Measurements from ENCODE around the gene CNTROB. TPM values are rescaled to one million over a fixed set of nuclear protein-coding genes. Genes with fewer than 3 reads are reported as not detected.
A peak's percentile ranks its signal among the peaks of the same experiment; 100 is the strongest.

CNTROB gene
- total RNA-seq, 2 experiments from 2014 or later = 66.7 to 76.5 TPM

GRCh38 chr17:7912927-7913524 is 19.0 kb upstream of the CNTROB start:
- Mint-ChIP-seq H3K4me1 (ENCODE audit: low read depth) (peaks cover 35% of the 10 kb centered on the region), H3K27ac (peak overlapping the region; percentile 71), H3K9me3 (ENCODE audit: insufficient read depth) (no peaks in the 10 kb centered on the region), H3K27me3 (ENCODE audit: low read depth) (no peaks in the 10 kb centered on the region), H3K4me3 (no peak overlapping the region), H3K36me3 (ENCODE audit: low read depth) (peaks cover 40% of the 10 kb centered on the region)
- DNase-seq = peak; percentile 71
- ChIA-PET CTCF (interaction anchor here (0.6 to 11.0 kb wide), 23 partner anchors 9 to 147 kb away, joined by 3 to 237 read pairs (median 5); partner anchors contain the start of genes CNTROB and TRAPPC1), POLR2A (interaction anchor here (0.6 to 1.5 kb wide), 3 partner anchors 77 to 225 kb away, joined by 3 to 9 read pairs (median 5); partner anchors contain the start of gene TP53)
- ATAC-seq = peak; percentile 24

GRCh38 chr17:7915179-7915610 is 16.8 kb upstream of the CNTROB start:
- peaks cover 35% of the 10 kb centered on the region for H3K4me1 Mint-ChIP-seq (ENCODE audit: low read depth)

GRCh38 chr17:7915611-7916384 is 16.2 kb upstream of the CNTROB start, which contains the start of gene RNF227:
Gene RNF227 (minus strand): TSS chr17:7916289. CDS start chr17:7916195, 94 bp downstream.
- DNase-seq = peak; percentile 89
- peaks cover 17% of the 10 kb centered on the region for H3K36me3 Mint-ChIP-seq (ENCODE audit: low read depth)
- CTCF ChIA-PET = interaction anchor here (0.7 to 11.0 kb wide), 17 partner anchors 11 to 228 kb away, joined by 3 to 237 read pairs (median 6); partner anchors contain the start of genes CNTROB, KCNAB3, NAA38 and TP53
- H3K27me3 Mint-ChIP-seq (ENCODE audit: low read depth) = no peaks in the 10 kb centered on the region
- POLR2A ChIA-PET = interaction anchor here (0.7 to 6.0 kb wide), 9 partner anchors 11 to 74 kb away, joined by 3 to 44 read pairs (median 4); partner anchors contain the start of genes CNTROB and TRAPPC1
- peak within 1 kb of the TSS; percentile 95 for H3K27ac Mint-ChIP-seq
- peak; percentile 85 for ATAC-seq
- H3K4me1 Mint-ChIP-seq (ENCODE audit: low read depth) = peaks cover 35% of the 10 kb centered on the region
- no peaks in the 10 kb centered on the region for H3K9me3 Mint-ChIP-seq (ENCODE audit: insufficient read depth)
- peak within 1 kb of the TSS; percentile 85 for H3K4me3 Mint-ChIP-seq

More at GRCh38 chr17:7915179-7915610, 16.8 kb upstream of the CNTROB start:
- DNase-seq = no peak
- POLR2A ChIA-PET = interaction anchor here (1.3 to 6.0 kb wide), 5 partner anchors 12 to 70 kb away, joined by 3 to 44 read pairs (median 4); partner anchors contain the start of genes CNTROB and TRAPPC1
- peaks cover 22% of the 10 kb centered on the region for H3K36me3 Mint-ChIP-seq (ENCODE audit: low read depth)
- peak overlapping the region; percentile 95 for H3K27ac Mint-ChIP-seq
- no peaks in the 10 kb centered on the region for H3K9me3 Mint-ChIP-seq (ENCODE audit: insufficient read depth)
- CTCF ChIA-PET = interaction anchor here (0.7 to 11.0 kb wide), 13 partner anchors 11 to 164 kb away, joined by 3 to 237 read pairs (median 6); partner anchors contain the start of genes CNTROB, KCNAB3, NAA38 and TRAPPC1
- peak overlapping the region; percentile 85 for H3K4me3 Mint-ChIP-seq
- peak; percentile 57 for ATAC-seq
- H3K27me3 Mint-ChIP-seq (ENCODE audit: low read depth) = no peaks in the 10 kb centered on the region

DNA sequence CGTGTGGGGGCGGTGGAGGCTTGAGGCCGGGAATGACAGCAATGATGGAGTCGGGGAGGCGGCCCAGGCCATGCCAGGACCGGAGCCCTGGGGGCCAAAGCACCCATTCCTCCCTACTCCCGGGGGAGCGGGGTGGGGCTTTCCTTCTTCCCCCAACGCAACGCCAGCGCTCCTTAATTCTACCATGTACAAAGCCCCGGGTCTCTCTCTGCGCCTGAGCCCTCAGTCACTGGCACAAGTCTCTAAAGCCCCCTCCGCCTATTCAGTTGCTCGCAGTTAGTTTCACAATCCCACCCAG is 15.7 kb upstream of the CNTROB start:
- no peak for ATAC-seq
- POLR2A ChIA-PET = interaction anchor here (0.7 to 6.0 kb wide), 8 partner anchors 10 to 73 kb away, joined by 3 to 44 read pairs (median 4); partner anchors contain the start of genes CNTROB and TRAPPC1
- peaks cover 35% of the 10 kb centered on the region for H3K4me1 Mint-ChIP-seq (ENCODE audit: low read depth)

DNA sequence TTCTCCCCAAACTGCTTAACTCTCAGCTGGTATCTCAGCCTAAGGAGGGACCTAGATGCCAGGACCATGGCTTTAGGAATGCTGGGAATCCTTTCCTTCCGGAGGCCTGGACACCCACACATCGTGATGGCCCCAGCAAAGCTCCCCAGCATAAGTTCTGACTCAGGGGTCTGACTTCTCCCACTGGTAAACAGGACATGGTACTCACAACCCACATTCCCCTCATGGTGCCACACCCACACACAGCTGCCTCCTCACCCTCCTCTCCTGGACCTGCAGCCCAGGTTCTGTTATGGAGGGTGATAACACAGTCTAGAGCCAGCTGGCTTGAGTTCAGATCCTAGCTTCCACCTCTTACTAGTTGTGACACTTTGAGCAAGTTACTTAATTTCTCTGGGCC is 15.2 kb upstream of the CNTROB start:
- Mint-ChIP-seq H3K4me3 (peak overlapping the region; percentile 85), H3K4me1 (ENCODE audit: low read depth) (peaks cover 36% of the 10 kb centered on the region), H3K27ac (peak overlapping the region; percentile 83), H3K27me3 (ENCODE audit: low read depth) (no peaks in the 10 kb centered on the region), H3K9me3 (ENCODE audit: insufficient read depth) (no peaks in the 10 kb centered on the region), H3K36me3 (ENCODE audit: low read depth) (peaks cover 9% of the 10 kb centered on the region)
- ATAC-seq (no peak), DNase-seq (no peak)
- POLR2A ChIA-PET = interaction anchor here (1.4 to 6.0 kb wide), 2 partner anchors 10 to 15 kb away, joined by 4 to 44 read pairs; partner anchors contain the start of genes CNTROB and TRAPPC1
- CTCF ChIA-PET = interaction anchor here (0.7 to 11.0 kb wide), 11 partner anchors 10 to 229 kb away, joined by 3 to 237 read pairs (median 7); partner anchors contain the start of genes CNTROB, KCNAB3, TP53 and TRAPPC1

More for the DNA sequence above, 15.7 kb upstream of the CNTROB start:
- Mint-ChIP-seq H3K4me3 (peak overlapping the region; percentile 85), H3K27ac (peak overlapping the region; percentile 83), H3K9me3 (ENCODE audit: insufficient read depth) (no peaks in the 10 kb centered on the region), H3K27me3 (ENCODE audit: low read depth) (no peaks in the 10 kb centered on the region), H3K36me3 (ENCODE audit: low read depth) (peaks cover 12% of the 10 kb centered on the region)
- CTCF ChIA-PET = interaction anchor here (0.7 to 11.0 kb wide), 16 partner anchors 10 to 228 kb away, joined by 3 to 237 read pairs (median 6); partner anchors contain the start of genes CNTROB, KCNAB3, NAA38 and TP53
- no peak for DNase-seq

DNA sequence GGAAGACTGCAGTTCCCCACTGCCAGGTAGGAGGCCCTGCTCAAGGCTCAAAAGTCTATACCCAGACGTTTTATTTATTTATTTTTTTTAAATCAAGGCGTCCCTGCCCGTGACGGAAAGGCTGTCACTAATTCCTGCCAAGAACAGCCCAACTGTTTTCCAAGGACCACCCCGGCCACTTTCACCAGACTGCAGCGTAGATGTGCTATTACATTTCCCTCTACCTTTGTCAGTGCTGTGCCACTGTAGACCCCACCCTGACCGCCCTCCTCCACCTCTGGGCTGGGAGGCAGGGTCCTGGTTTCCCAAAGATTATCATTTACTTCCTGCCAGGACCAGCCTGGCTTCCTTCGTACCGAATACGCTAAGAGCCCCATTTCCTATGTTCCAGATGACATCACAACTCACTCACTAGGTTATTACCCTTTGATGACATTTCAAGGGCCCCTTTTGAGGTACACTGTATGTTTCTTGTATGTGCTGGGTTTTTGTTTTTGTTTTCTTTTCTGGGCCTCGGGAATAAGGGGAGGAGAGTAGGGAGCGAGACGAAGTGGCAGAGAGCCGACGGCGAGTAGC is 9.6 kb upstream of the CNTROB start:
- peak; percentile 45 for ATAC-seq

GRCh38 chr17:7922845-7923628 is 9.0 kb upstream of the CNTROB start:
- Mint-ChIP-seq H3K27me3 (ENCODE audit: low read depth) (no peaks in the 10 kb centered on the region), H3K9me3 (ENCODE audit: insufficient read depth) (no peaks in the 10 kb centered on the region), H3K4me1 (ENCODE audit: low read depth) (peaks cover 25% of the 10 kb centered on the region), H3K4me3 (peak overlapping the region; percentile 54), H3K27ac (peak overlapping the region; percentile 74), H3K36me3 (ENCODE audit: low read depth) (peaks cover 4% of the 10 kb centered on the region)
- ChIA-PET POLR2A (interaction anchor here (1.2 to 3.1 kb wide), 2 partner anchors 9 to 17 kb away, joined by 4 to 23 read pairs; partner anchors contain the start of genes CNTROB and TRAPPC1), CTCF (interaction anchor here (1.2 to 2.5 kb wide), 6 partner anchors 10 to 67 kb away, joined by 4 to 16 read pairs (median 6); partner anchors contain the start of gene NAA38)
- DNase-seq (peak; percentile 88), ATAC-seq (peak; percentile 97)

More for the DNA sequence above, 9.6 kb upstream of the CNTROB start:
- no peaks in the 10 kb centered on the region for H3K9me3 Mint-ChIP-seq (ENCODE audit: insufficient read depth)
- peaks cover 2% of the 10 kb centered on the region for H3K36me3 Mint-ChIP-seq (ENCODE audit: low read depth)
- CTCF ChIA-PET = interaction anchor here (0.9 to 2.5 kb wide), 7 partner anchors 10 to 97 kb away, joined by 3 to 16 read pairs (median 5); partner anchors contain the start of gene NAA38
- peak overlapping the region; percentile 74 for H3K27ac Mint-ChIP-seq
- DNase-seq = no peak
- no peaks in the 10 kb centered on the region for H3K27me3 Mint-ChIP-seq (ENCODE audit: low read depth)
- H3K4me3 Mint-ChIP-seq = peak overlapping the region; percentile 54
- POLR2A ChIA-PET = interaction anchor here (1.2 to 3.1 kb wide), 2 partner anchors 10 to 18 kb away, joined by 4 to 23 read pairs; partner anchors contain the start of genes CNTROB and TRAPPC1
- peaks cover 25% of the 10 kb centered on the region for H3K4me1 Mint-ChIP-seq (ENCODE audit: low read depth)

GRCh38 chr17:7927596-7927995 is 4.4 kb upstream of the CNTROB start:
- Mint-ChIP-seq H3K4me3 (no peak overlapping the region), H3K36me3 (ENCODE audit: low read depth) (peaks cover 12% of the 10 kb centered on the region), H3K27me3 (ENCODE audit: low read depth) (no peaks in the 10 kb centered on the region), H3K4me1 (ENCODE audit: low read depth) (peaks cover 38% of the 10 kb centered on the region), H3K27ac (no peak overlapping the region), H3K9me3 (ENCODE audit: insufficient read depth) (no peaks in the 10 kb centered on the region)
- no peak for ATAC-seq
- DNase-seq = no peak
- ChIA-PET POLR2A (interaction anchor here (1.4 kb wide), 1 partner anchor 12 kb away, joined by 4 read pairs; the partner anchor contains the start of gene RNF227), CTCF (interaction anchor here (2.2 to 2.6 kb wide), 2 partner anchors 11 to 62 kb away, joined by 10 to 16 read pairs; partner anchors contain the start of gene RNF227)

DNA sequence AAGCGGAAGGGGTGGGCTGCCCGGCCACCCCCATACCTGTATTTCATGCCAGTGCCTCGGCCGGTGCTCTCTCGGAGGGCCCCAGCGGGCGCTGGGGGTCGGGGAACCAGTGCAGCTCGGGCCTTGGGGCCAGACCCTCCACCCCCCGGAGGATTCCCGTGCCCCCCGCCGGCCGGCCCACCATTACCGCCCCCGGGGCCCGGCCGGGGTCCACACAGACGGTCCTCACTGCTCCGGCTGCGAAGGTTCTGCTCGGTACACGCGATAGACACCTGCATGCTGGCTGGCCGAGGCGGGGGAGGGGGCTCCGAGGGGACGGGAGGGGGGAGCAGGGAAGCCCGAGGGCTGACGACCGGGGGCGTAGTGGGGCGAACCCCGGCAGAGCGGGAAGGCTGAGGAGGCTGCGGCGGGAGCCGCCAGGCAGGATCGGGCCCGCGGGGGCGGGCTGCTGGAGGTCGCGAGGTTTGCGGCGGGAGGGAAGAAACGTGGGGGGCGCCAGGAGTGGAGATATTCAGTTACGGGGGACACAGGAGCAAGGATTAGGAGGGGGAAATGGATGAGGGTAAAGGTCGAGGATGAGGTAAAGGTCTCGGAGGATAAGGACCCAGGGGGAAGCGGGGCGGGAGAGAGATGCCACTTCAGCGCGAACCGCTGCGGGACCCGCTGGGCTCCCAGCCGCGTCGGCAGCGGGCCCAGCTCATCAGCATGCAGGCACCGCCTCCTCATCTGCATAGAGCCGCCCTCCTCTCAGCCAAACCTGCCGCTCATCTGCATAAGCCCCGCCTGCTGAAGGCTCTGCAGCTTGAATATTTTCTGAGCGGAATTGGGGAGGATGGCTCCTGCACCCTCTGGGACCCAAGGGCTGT is 2.6 kb upstream of the CNTROB start, which contains the start of gene KCNAB3:
KCNAB3 (minus strand) TSS at position 699 of the 866 bp plus-strand sequence; CDS start at position 278, 421 bp downstream.
- peak; percentile 78 for DNase-seq
- peak within 1 kb of the TSS; percentile 98 for H3K27ac Mint-ChIP-seq
- H3K4me3 Mint-ChIP-seq = peak within 1 kb of the TSS; percentile 95
- peak; percentile 31 for ATAC-seq
- H3K9me3 Mint-ChIP-seq (ENCODE audit: insufficient read depth) = no peaks in the 10 kb centered on the region
- peaks cover 37% of the 10 kb centered on the region for H3K4me1 Mint-ChIP-seq (ENCODE audit: low read depth)
- H3K27me3 Mint-ChIP-seq (ENCODE audit: low read depth) = no peaks in the 10 kb centered on the region
- ChIA-PET POLR2A (interaction anchor here (1.5 kb wide), 1 partner anchor 244 kb away, joined by 6 read pairs; no protein-coding TSS in a partner anchor), CTCF (interaction anchor here (6.6 to 9.7 kb wide), 2 partner anchors 13 to 59 kb away, joined by 41 to 128 read pairs; partner anchors contain the start of gene RNF227)
- peaks cover 23% of the 10 kb centered on the region for H3K36me3 Mint-ChIP-seq (ENCODE audit: low read depth)
